Neutrophil (primary cell): Measurements from ENCODE around the gene PPP6R1.

Source experiments
- H3K27ac ChIP-seq: fragments of 200-600 bp; sonication (generic); 2 replicates; pipeline ENCODE4 v1.5.1; 2016; ENCODE audit warnings: mild to moderate bottlenecking, moderate library complexity
- H3K27me3 ChIP-seq: fragments of 200-600 bp; sonication (generic); 2 replicates; pipeline ENCODE4 v1.6.0; 2016; ENCODE audit warnings: mild to moderate bottlenecking
- H3K36me3 ChIP-seq: fragments of 200-600 bp; sonication (generic); 2 replicates; pipeline ENCODE4 v1.5.1; 2017
- H3K4me1 ChIP-seq, 2 experiments: fragments of 200-600 bp in 1 of 2; sonication (generic) in 1 of 2; 1 replicate in 1 of 2; 2 replicates in 1 of 2; pipeline versions ENCODE4 v1.5.1 to v1.6.1; 2013 to 2016; ENCODE audit warnings: low read depth in 1 of 2, low read length in 1 of 2, mild to moderate bottlenecking in 1 of 2, moderate library complexity in 1 of 2; ENCODE audit not compliant: control insufficient read depth in 1 of 2, insufficient read depth in 1 of 2
- H3K4me3 ChIP-seq, 2 experiments: fragments of 200-600 bp in 1 of 2; sonication (generic) in 1 of 2; 1 replicate in 1 of 2; 2 replicates in 1 of 2; pipeline ENCODE4 v1.5.1; 2013 to 2016; ENCODE audit warnings: low read depth in 1 of 2, low read length in 1 of 2, mild to moderate bottlenecking in 1 of 2, moderate library complexity in 1 of 2
- H3K9me3 ChIP-seq: fragments of 200-600 bp; sonication (generic); 2 replicates; pipeline ENCODE4 v1.5.1; 2016
- CTCF ChIP-seq: fragments of 200-600 bp; sonication (generic); IDR thresholded peaks from 2 replicates; pipeline ENCODE4 v1.5.1; 2016; ENCODE audit warnings: antibody characterized with exemption

PPP6R1 gene

GRCh38 chr19:55241143-55241934 is 17.5 kb downstream of the PPP6R1 start:
- no peak for TF ChIP-seq CTCF
- Histone ChIP-seq H3K36me3 (peaks cover 98% of the 10 kb centered on the region), H3K27me3 (no peaks in the 10 kb centered on the region), H3K4me3 (no peak overlapping the region), H3K4me1 (no peaks in the 10 kb centered on the region), H3K27ac (no peak overlapping the region), H3K9me3 (no peaks in the 10 kb centered on the region)

DNA sequence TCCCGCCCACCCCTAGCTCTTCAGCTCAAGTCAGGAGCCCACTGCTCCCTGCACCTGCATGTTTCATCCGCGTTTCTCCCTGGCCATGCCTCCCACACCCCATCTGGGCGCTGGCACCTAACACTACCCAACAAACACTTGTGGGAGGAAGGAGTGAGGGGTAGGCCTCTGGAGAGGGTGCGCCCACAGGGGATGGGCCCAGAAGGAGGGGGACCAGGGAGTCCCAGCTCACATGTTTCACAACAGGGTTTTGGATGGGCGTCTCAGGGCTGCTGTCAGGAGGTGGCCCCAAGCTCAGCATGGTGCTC is 18.1 kb downstream of the PPP6R1 start:
- no peaks in the 10 kb centered on the region for H3K4me1 ChIP-seq
- no peaks in the 10 kb centered on the region for H3K9me3 ChIP-seq
- H3K27me3 ChIP-seq = no peaks in the 10 kb centered on the region
- no peak for TF ChIP-seq CTCF
- H3K36me3 ChIP-seq = peaks cover 98% of the 10 kb centered on the region
- H3K27ac ChIP-seq = no peak overlapping the region
- no peak overlapping the region for H3K4me3 ChIP-seq

GRCh38 chr19:55239004-55239403 is 19.8 kb downstream of the PPP6R1 start:
- H3K27ac ChIP-seq = no peak overlapping the region
- H3K4me1 ChIP-seq = no peaks in the 10 kb centered on the region
- H3K27me3 ChIP-seq = no peaks in the 10 kb centered on the region
- no peak for TF ChIP-seq CTCF
- H3K9me3 ChIP-seq = no peaks in the 10 kb centered on the region
- H3K4me3 ChIP-seq = no peak overlapping the region
- H3K36me3 ChIP-seq = peaks cover 96% of the 10 kb centered on the region

DNA sequence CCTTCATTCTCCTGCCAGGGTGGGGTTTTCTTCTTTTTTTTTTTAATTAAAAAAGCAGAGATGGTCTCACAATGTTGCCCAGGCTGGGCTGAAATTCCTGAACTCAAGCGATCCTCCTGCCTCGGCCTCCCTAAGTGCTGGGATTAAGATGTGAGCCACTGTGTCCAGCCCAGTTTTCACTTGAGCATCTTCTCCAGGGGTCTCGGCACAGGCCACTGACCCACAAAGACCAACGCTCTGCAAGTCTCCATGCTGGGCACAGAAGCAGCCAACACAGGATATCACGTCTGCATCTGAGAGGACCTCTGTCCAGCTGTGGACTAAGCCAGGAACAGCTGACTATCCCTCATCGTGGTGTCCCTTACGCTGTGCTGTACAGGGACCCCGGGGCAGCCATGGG is 20.8 kb downstream of the PPP6R1 start:
- H3K36me3 ChIP-seq = peaks cover 97% of the 10 kb centered on the region
- no peak overlapping the region for H3K4me3 ChIP-seq
- no peaks in the 10 kb centered on the region for H3K27me3 ChIP-seq
- H3K9me3 ChIP-seq = no peaks in the 10 kb centered on the region
- H3K27ac ChIP-seq = no peak overlapping the region
- H3K4me1 ChIP-seq = no peaks in the 10 kb centered on the region
- no peak for TF ChIP-seq CTCF

GRCh38 chr19:55232986-55233385 is 25.8 kb downstream of the PPP6R1 start:
- no peak overlapping the region for H3K4me3 ChIP-seq
- no peak overlapping the region for H3K27ac ChIP-seq
- H3K4me1 ChIP-seq = no peaks in the 10 kb centered on the region
- peaks cover 97% of the 10 kb centered on the region for H3K36me3 ChIP-seq
- no peaks in the 10 kb centered on the region for H3K27me3 ChIP-seq
- no peak for TF ChIP-seq CTCF
- H3K9me3 ChIP-seq = no peaks in the 10 kb centered on the region

GRCh38 chr19:55232286-55232602 is 26.6 kb downstream of the PPP6R1 start:
- Histone ChIP-seq H3K36me3 (peaks cover 97% of the 10 kb centered on the region), H3K4me3 (no peak overlapping the region), H3K4me1 (no peaks in the 10 kb centered on the region), H3K27ac (no peak overlapping the region), H3K9me3 (no peaks in the 10 kb centered on the region), H3K27me3 (no peaks in the 10 kb centered on the region)
- TF ChIP-seq CTCF = no peak
